Muscle of leg (tissue), 11 donors: ENCODE results near the gene TBC1D9B. TPM values are rescaled to one million over a fixed set of nuclear protein-coding genes. Genes with fewer than 3 reads are reported as not detected.

Source experiments
- DNase-seq: peaks from one replicate; pipeline ENCODE4 v3.0.0; 2013
- H3K27ac ChIP-seq: one replicate; pipeline ENCODE4 v1.5.1; 2013; ENCODE audit warnings: mild to moderate bottlenecking, low read length, control low read depth
- H3K27me3 ChIP-seq: one replicate; pipeline ENCODE4 v1.6.1; 2013; ENCODE audit warnings: low read length; ENCODE audit not compliant: control insufficient read depth, insufficient read depth
- H3K36me3 ChIP-seq: one replicate; pipeline ENCODE4 v1.6.1; 2013; ENCODE audit warnings: low read length; ENCODE audit not compliant: control insufficient read depth, insufficient read depth
- H3K4me1 ChIP-seq: one replicate; pipeline ENCODE4 v1.6.1; 2013; ENCODE audit warnings: low read length; ENCODE audit not compliant: control insufficient read depth, insufficient read depth
- H3K4me3 ChIP-seq: one replicate; pipeline ENCODE4 v1.5.1; 2013; ENCODE audit warnings: low read length, control low read depth
- H3K9me3 ChIP-seq: replicated peaks from 2 replicates; pipeline ENCODE4 v1.6.1; 2013; ENCODE audit warnings: low read depth, low read length; ENCODE audit not compliant: control insufficient read depth
- WGBS: methylation state at CpG from one replicate; pipeline ENCODE4 v1.1.5; 2013; ENCODE audit warnings: missing lambda C conversion rate; ENCODE audit not compliant: insufficient coverage; 5-methylcytosine and 5-hydroxymethylcytosine counted together
- polyA plus RNA-seq, 8 donors: library from polyadenylated mRNA; unstranded; fragments of 120-200 nt; gene quantifications; one replicate each; pipeline versions ENCODE4 v1.2.1 to v1.2.3, GENCODE V29; 2013; ENCODE audit warnings: inconsistent platforms in 1 of 8, low replicate concordance in 1 of 8; ENCODE audit not compliant: insufficient read length in 8 of 8, insufficient read depth in 1 of 8
- total RNA-seq: library from RNA; stranded (reverse); fragments of 120-200 nt; gene quantifications from one replicate; pipeline ENCODE4 v1.2.4, GENCODE V29; 2013

TBC1D9B gene
- total and polyA plus RNA-seq, 9 donors = 20.1 to 71.7 (median 53.8) TPM

DNA sequence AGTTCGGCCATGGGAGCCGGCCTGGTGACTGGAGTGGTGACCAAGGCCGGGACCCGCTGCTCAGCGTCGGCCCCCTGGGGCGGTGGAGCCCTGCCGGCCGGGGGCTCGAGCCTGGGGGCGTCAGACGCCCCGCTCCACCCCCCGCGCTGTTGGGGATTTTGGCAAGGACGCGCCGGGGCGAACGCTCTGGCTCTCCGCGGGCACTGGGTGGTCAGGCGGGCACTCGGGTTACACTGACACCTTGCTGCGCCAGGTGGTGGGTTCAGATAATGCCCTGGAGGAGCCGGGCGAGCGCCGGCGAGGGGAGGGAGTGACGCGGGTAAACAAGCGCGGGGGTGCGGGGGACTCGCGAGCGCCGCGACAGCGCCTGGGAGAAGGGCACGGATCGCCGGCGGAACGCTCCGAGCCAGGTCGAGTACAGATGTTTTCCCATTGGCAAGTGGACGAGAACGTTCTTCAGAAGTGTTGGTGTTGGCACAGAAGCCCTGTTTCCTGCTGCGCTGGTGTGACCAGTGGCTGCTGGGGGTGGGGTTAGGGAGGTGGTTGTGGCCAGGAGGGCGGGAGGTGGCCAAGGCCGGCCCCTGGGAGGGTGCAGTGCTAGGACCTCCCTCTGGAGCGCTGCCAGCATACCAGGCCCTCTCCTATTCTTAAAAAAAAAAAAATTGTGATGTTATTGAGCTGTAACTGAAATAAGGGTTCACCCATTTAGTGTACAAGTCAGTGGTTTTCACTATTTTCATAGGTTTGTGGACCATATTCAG, 86.2 kb downstream of the TBC1D9B start:
- DNase-seq = peak; percentile 96
- Histone ChIP-seq H3K4me1 (peaks cover 41% of the 10 kb centered on the region), H3K9me3 (no peaks in the 10 kb centered on the region), H3K27ac (peak overlapping the region; percentile 93), H3K27me3 (peaks cover under 1% of the 10 kb centered on the region), H3K4me3 (peak overlapping the region; percentile 75), H3K36me3 (peaks cover 39% of the 10 kb centered on the region)
- under 1% methylated on average over 51 of the region's 54 CpGs for WGBS

DNA sequence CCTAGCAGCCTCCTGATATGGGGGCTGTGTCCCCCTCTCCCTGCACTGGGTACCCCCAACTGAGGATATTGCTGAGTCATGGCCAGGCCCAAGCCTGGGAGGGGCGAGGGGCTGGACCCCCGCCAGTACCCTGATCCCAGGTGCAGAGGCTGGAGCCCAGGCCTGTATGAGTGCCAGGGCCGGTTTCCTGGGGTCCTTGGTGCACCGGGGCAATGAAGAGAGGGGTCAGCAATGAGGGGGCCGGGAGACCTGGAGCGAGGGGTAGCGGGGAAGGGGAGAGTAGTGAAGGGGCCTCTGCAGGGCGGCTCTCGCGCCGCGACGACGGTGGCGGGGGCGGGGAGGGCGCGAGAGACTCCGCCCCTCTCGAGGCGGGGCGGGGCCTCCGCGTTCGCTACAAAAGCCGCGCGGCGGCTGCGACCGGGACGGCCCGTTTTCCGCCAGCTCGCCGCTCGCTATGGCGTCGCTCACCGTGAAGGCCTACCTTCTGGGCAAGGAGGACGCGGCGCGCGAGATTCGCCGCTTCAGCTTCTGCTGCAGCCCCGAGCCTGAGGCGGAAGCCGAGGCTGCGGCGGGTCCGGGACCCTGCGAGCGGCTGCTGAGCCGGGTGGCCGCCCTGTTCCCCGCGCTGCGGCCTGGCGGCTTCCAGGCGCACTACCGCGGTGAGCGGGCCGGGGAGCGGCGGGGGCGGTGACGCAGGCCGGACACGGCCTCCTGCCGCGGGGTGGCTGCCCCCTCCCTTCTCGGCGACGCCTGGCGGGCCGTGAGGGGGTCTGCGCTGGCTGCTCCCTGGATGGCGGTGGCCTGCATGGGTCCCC, 87.0 kb downstream of the TBC1D9B start, which contains the start of gene SQSTM1:
Gene SQSTM1, plus strand, starts transcription at position 423 of the 815 bp plus-strand sequence. Its CDS starts 32 bp downstream, at position 455.
- Histone ChIP-seq H3K9me3 (no peaks in the 10 kb centered on the region), H3K4me1 (peaks cover 43% of the 10 kb centered on the region), H3K36me3 (peaks cover 31% of the 10 kb centered on the region), H3K27ac (peak within 1 kb of the TSS; percentile 94), H3K27me3 (peaks cover 5% of the 10 kb centered on the region), H3K4me3 (peak within 1 kb of the TSS; percentile 75)
- peak; percentile 92 for DNase-seq
- WGBS = under 1% methylated on average over 77 of the region's 81 CpGs

DNA sequence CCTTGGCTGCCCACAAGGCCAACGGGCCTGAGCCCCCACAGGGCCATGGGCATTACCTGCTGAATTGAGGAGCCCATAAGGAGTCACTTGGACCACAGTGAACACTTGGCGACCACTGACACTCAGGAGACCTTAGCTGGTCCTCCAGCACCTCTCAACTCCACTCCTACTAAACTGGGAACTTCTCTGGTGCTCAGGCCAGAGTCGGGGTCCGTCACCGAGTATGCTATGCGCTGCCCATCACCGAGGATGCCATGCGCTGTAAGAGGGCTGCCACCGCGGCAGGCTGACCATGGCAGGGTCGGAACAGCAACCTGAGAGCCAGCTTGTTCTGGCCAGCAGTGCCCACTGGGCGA, 87.6 kb downstream of the TBC1D9B start:
- WGBS = 50% methylated on average over 12 of the region's 12 CpGs
- no peak for DNase-seq
- H3K36me3 ChIP-seq = peaks cover 29% of the 10 kb centered on the region
- H3K27ac ChIP-seq = peak overlapping the region; percentile 94
- H3K4me1 ChIP-seq = peaks cover 43% of the 10 kb centered on the region
- peak overlapping the region; percentile 75 for H3K4me3 ChIP-seq
- H3K27me3 ChIP-seq = peaks cover 5% of the 10 kb centered on the region
- no peaks in the 10 kb centered on the region for H3K9me3 ChIP-seq

DNA sequence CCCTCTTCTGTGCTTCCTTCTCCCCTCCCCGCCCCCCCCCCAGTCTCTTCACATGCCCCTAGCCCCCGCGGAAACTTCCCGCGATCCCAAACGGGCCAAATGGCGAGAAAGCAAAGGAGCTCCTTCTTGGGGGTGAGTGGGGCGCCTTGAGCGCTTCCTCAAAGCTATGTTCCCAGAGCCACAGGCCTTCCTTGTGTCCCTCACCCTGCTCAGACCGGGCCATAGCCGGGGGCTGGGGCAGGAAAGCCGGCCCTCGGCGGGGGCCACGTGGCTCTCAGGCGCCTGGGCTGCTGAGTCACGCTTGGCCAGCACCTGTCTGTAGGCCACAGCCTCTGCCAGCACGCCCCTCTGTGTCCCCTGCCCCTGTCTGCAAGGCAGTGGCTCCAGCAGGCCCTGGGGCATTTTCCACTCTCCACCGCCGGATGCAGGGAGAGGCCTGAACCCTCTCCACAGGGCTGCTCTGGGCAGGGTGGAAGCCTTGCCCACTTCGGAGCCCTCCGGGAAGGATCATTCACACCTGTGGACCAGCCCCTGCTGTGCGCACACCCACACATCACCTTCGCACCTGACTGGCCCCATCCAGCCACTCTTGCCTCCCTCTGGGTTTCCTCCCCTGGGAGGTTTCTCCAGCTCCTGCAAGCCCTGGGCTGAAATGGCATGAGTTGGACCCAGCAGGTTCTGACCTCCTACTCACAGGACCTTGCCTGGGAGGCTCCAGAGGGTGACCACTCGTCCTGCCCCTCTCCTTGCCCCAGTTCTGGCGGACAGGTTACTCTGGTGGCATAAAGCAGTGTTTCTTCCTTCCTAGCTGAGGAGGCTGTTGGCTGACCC, 88.2 kb downstream of the TBC1D9B start:
- peak overlapping the region; percentile 94 for H3K27ac ChIP-seq
- H3K9me3 ChIP-seq = no peaks in the 10 kb centered on the region
- WGBS = 18% methylated on average over 14 of the region's 26 CpGs
- H3K4me1 ChIP-seq = peaks cover 43% of the 10 kb centered on the region
- peak overlapping the region; percentile 50 for H3K4me3 ChIP-seq
- peaks cover 24% of the 10 kb centered on the region for H3K36me3 ChIP-seq
- peaks cover 5% of the 10 kb centered on the region for H3K27me3 ChIP-seq
- peak; percentile 75 for DNase-seq

DNA sequence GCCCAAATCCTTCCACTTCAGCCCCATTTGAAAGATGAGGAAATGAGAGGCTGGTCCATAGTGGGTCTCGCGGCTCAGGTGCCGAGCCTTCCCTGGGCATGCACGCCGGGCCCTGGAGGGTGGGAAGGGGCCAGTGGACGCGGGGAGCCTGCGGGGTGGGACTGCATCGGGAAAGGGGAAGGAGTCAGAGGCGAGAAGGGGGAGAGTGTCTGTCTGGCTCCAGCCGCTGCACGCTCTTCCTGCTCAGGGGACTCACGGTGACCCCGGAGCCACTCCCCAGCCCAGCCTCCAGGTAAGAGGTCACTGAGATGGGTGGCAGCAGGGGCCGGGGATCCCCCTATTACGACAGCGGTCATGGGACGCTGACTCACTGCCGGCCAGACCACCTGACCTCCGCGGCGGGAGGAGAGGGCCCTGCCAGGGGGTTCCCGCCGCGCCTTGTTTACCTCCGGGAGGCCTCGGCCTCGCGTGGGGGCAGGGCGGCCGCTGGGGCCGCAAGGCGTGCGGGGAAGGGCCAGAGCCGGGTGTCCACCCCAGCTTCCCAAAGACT, 88.9 kb downstream of the TBC1D9B start:
- H3K4me3 ChIP-seq = peak overlapping the region; percentile 50
- peak overlapping the region; percentile 94 for H3K27ac ChIP-seq
- WGBS = under 1% methylated on average over 28 of the region's 35 CpGs
- H3K36me3 ChIP-seq = peaks cover 21% of the 10 kb centered on the region
- no peaks in the 10 kb centered on the region for H3K9me3 ChIP-seq
- peaks cover 43% of the 10 kb centered on the region for H3K4me1 ChIP-seq
- H3K27me3 ChIP-seq = peaks cover 5% of the 10 kb centered on the region
- DNase-seq = peak; percentile 96

DNA sequence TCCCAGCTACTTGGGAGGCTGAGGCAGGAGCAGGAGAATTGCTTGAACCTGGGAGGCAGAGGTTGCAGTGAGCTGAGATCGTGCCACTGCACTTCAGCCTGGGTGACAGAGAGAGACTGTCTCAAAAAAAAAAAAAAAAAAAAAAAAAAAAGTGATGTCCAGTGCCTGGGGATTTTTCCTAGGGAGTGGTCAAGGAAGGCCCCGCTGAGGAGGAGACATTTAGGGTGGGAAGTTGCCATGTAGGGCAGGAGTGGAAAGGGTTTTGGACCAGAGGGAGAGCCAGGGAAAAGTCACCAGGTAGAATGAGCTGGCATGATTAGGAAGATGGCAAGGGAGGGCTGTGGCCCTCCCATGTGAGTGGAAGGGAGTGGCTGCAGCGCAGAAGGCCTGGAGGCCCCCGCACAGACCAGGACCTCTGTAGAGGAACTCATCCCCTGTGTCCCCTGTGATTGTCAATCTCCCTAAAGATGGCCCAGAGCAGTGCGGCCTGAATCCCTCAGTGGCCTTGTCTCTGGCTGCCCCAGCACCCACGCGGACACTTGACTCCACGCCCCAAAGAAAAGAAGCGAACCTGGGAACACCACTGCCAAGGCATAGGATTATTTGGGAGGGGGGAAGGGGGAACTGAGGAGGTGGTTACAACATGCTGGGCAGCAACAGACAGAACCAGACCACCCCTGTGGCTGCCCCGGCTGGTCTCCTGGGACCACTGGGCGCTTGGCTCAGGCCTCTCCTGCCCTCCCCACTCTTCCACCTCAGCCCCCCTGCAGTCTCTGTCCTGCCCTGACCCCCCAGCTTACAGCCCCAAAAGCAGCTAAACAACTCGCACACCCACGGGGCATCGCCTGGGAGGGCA, 89.6 kb downstream of the TBC1D9B start:
- no peak for DNase-seq
- H3K4me1 ChIP-seq = peaks cover 43% of the 10 kb centered on the region
- WGBS = 53% methylated on average over 3 of the region's 14 CpGs

DNA sequence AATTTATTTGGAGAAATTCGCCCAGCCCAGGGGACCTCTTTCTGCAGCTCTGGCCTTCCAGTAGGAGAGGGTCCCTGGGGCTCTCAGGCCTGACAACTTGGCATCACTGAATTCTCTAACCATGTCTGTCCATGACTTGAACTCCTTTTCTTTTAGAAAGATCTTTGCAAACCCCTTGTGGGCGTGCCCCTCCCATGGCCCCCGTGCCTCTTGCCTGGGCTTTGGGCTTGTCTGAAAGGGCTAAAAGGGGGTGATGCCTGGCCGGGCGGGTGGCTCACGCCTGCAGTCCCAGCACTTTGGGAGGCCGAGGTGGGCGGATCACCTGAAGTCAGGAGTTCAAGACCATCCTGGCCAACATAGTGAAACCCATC, 90.2 kb downstream of the TBC1D9B start:
- H3K4me3 ChIP-seq = peak overlapping the region; percentile 38
- peaks cover 5% of the 10 kb centered on the region for H3K27me3 ChIP-seq
- H3K27ac ChIP-seq = no peak overlapping the region
- DNase-seq = no peak
- H3K9me3 ChIP-seq = no peaks in the 10 kb centered on the region
- WGBS = 76% methylated on average over 4 of the region's 8 CpGs
- H3K36me3 ChIP-seq = peaks cover 18% of the 10 kb centered on the region
- H3K4me1 ChIP-seq = peaks cover 39% of the 10 kb centered on the region

More for the DNA sequence above, 89.6 kb downstream of the TBC1D9B start:
- peaks cover 5% of the 10 kb centered on the region for H3K27me3 ChIP-seq
- peaks cover 18% of the 10 kb centered on the region for H3K36me3 ChIP-seq
- no peaks in the 10 kb centered on the region for H3K9me3 ChIP-seq
- H3K27ac ChIP-seq = peak overlapping the region; percentile 60
- peak overlapping the region; percentile 50 for H3K4me3 ChIP-seq

DNA sequence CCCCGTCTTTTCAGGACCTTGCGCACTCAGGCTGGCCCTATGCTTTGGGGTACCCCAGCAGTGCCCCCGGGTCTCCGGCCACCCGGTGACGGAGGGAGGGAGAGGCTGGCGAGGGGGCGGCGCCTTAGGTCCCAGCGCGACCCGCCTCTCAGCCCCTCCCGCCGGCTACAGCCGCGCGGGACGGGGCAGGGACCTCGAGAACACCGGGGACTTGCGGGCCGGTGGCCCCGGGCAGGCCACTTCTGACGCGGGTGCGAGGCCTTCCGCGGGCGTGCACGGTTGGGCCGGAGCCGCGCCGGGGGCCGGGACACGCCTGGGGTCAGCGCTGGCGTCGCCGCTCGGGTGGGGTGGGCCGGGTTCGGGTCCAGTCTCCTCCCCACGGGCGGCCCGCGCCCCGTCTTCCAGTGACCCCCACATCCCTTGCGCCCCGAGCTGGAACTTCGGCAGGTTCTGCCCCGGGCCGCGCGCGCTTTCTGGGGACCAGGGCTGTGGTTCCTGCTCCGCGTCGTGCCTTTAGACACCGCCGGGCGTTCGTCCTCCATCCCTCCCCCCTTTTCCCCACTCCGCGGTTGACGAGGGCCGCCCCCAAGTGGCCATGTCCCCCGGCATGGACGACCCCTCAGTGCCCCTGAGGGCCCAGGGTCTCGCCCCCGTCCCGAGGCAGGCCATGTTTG, 90.8 kb downstream of the TBC1D9B start:
- no peak for DNase-seq
- H3K27ac ChIP-seq = no peak overlapping the region
- H3K4me3 ChIP-seq = peak overlapping the region; percentile 38
- H3K9me3 ChIP-seq = no peaks in the 10 kb centered on the region
- H3K27me3 ChIP-seq = peaks cover 5% of the 10 kb centered on the region
- H3K36me3 ChIP-seq = peaks cover 20% of the 10 kb centered on the region
- H3K4me1 ChIP-seq = peaks cover 35% of the 10 kb centered on the region
- under 1% methylated on average over 71 of the region's 72 CpGs for WGBS
